Central memory CD8-positive, alpha-beta T cell (primary cell): ENCODE results near the gene NPY1R.

Experiments
- ATAC-seq: fragments of 150-1000 bp; cut with Tn5 transposase; replicated peaks from 2 replicates; pipeline ENCODE4 v1.10.0; 2022; ENCODE audit warnings: mild to moderate bottlenecking, moderate FRiP score, moderate number of reproducible peaks; ENCODE audit not compliant: poor library complexity, severe bottlenecking; ENCODE audit errors: extremely low read depth
- DNase-seq, 2 donors: peaks; one replicate each; pipeline ENCODE4 v3.0.0; 2021; ENCODE audit warnings: low spot score in 2 of 2
- H3K27ac Mint-ChIP-seq: one replicate; pipeline ENCODE4 v1.8.0; 2022; ENCODE audit warnings: low read depth, mild to moderate bottlenecking, moderate library complexity, mixed read lengths
- H3K27me3 Mint-ChIP-seq: one replicate; pipeline ENCODE4 v1.8.0; 2022; ENCODE audit warnings: mixed read lengths
- H3K36me3 Mint-ChIP-seq: one replicate; pipeline ENCODE4 v1.8.0; 2022; ENCODE audit warnings: mild to moderate bottlenecking, moderate library complexity, mixed read lengths; ENCODE audit not compliant: insufficient read depth
- H3K4me1 Mint-ChIP-seq: one replicate; pipeline ENCODE4 v1.8.0; 2022; ENCODE audit warnings: mixed read lengths
- H3K4me3 Mint-ChIP-seq: one replicate; pipeline ENCODE4 v1.8.0; 2022; ENCODE audit warnings: mild to moderate bottlenecking, moderate library complexity, mixed read lengths
- H3K9me3 Mint-ChIP-seq: one replicate; pipeline ENCODE4 v1.8.0; 2022; ENCODE audit warnings: mixed read lengths

NPY1R gene

DNA sequence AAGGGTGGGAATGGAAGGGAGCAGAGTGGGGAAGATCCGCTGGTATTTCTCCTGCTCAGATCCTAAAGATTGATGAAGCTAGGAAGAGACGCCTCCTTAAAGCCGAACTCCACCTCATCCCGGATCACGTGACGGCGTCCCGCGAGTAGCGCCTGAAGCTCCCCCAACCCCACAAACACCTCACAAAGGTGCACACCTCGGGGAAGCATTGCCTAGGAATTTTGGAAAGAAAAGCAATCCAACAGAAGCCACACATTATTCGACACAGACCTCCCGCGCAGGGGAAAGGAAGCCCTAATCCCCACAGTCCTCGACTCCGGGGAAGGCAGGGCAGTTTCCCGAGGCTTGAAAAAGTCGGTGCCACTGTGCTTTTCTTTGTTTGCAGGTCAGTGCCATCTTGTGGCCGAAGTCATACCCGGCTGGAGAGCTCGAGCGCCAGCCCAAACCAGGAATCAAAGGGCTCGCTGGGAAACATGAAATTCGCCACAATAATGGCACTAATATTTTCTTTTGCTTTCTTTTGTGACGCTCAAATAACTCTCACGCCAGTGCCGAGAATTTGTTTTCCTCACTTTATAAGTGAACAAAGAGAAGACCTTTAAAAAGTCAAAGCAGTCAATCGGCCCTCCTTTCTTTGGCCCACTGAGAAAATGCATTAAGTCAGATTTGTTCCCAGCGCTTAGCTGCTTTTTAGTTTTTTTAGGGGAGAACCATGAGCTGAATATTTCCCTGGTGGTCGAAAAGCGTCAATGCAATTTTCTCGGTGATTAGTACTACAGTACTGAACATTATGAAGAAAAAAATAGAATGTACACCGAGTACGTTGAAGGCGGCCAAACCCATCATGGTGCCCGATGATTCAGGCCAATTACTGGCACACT lies at the start of gene NPY1R:
TSS of gene NPY1R (minus strand) at position 71 of the 881 bp plus-strand sequence. CDS start 6,042 bp downstream, outside the sequence.
- ATAC-seq = no peak
- DNase-seq = no peak
- H3K9me3 Mint-ChIP-seq = no peaks in the 10 kb centered on the region

GRCh38 chr4:163380703-163381102 lies 48.3 kb upstream of the NPY1R start:
- Mint-ChIP-seq H3K4me3 (no peak overlapping the region), H3K36me3 (no peaks in the 10 kb centered on the region), H3K27me3 (no peaks in the 10 kb centered on the region), H3K4me1 (no peaks in the 10 kb centered on the region), H3K9me3 (no peaks in the 10 kb centered on the region), H3K27ac (no peak overlapping the region)
- DNase-seq (no peak), ATAC-seq (no peak)

More for the DNA sequence above, at the start of gene NPY1R:
- Mint-ChIP-seq H3K36me3 (no peaks in the 10 kb centered on the region), H3K4me3 (peak within 1 kb of the TSS; percentile 40), H3K4me1 (peaks cover 5% of the 10 kb centered on the region), H3K27me3 (peaks cover 59% of the 10 kb centered on the region), H3K27ac (no peak within 1 kb of the TSS)

DNA sequence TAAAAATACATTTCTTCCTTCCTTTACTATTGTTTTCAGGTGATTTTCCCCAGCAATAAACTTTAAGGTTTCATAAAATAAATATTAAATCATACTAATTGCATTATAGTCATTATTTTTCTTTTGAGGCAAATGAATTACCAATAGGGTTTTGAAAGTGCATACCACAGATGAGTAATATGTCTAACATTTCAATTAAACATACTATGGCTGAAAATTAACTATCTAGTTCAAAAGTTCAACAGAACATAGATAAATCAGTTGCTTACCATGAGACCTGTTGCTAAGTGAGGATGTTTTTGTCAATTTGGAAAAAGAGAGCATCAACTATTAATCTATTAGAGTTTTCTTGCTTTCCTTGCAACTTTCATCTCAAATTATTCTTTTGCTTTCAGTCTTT lies 46.3 kb upstream of the NPY1R start:
- Mint-ChIP-seq H3K27me3 (no peaks in the 10 kb centered on the region), H3K36me3 (no peaks in the 10 kb centered on the region), H3K4me1 (no peaks in the 10 kb centered on the region), H3K9me3 (no peaks in the 10 kb centered on the region), H3K4me3 (no peak overlapping the region), H3K27ac (no peak overlapping the region)
- DNase-seq (no peak), ATAC-seq (no peak)

DNA sequence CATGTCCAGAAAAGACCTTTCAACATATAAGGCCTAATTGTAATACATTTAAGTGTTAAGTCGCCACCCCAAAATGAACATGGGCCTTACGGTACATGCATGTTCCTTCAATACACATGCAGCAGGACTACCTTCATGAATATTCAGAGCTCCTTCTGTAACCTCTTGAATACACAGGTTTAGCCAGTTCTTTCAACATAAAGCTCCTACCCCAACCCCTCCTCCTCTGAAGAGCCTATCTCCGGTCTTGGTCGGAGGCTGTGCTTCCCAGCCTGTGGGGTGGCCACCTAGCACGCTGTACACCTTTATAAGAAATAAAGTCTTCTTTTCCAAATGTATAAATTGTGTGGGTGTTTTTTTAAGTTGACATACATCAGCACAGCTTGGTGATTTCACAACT lies 39.6 kb upstream of the NPY1R start:
- Mint-ChIP-seq H3K4me3 (no peak overlapping the region), H3K36me3 (no peaks in the 10 kb centered on the region), H3K4me1 (no peaks in the 10 kb centered on the region), H3K9me3 (no peaks in the 10 kb centered on the region), H3K27ac (no peak overlapping the region), H3K27me3 (no peaks in the 10 kb centered on the region)
- no peak for ATAC-seq
- no peak for DNase-seq

- H3K4me3 Mint-ChIP-seq = no peak overlapping the region
These were observed 35.3 kb upstream of the NPY1R start for GRCh38 chr4:163367651-163368050.

GRCh38 chr4:163356104-163356503 lies 23.7 kb upstream of the NPY1R start:
- Mint-ChIP-seq H3K4me1 (no peaks in the 10 kb centered on the region), H3K36me3 (no peaks in the 10 kb centered on the region), H3K27ac (no peak overlapping the region), H3K27me3 (no peaks in the 10 kb centered on the region), H3K9me3 (no peaks in the 10 kb centered on the region), H3K4me3 (no peak overlapping the region)
- ATAC-seq (no peak), DNase-seq (no peak)

More at GRCh38 chr4:163367651-163368050, 35.3 kb upstream of the NPY1R start:
- no peaks in the 10 kb centered on the region for H3K36me3 Mint-ChIP-seq
- H3K27ac Mint-ChIP-seq = no peak overlapping the region
- ATAC-seq (no peak), DNase-seq (no peak)
- H3K9me3 Mint-ChIP-seq = no peaks in the 10 kb centered on the region
- H3K27me3 Mint-ChIP-seq = no peaks in the 10 kb centered on the region
- no peaks in the 10 kb centered on the region for H3K4me1 Mint-ChIP-seq

GRCh38 chr4:163353054-163353453 lies 20.7 kb upstream of the NPY1R start:
- Mint-ChIP-seq H3K4me1 (no peaks in the 10 kb centered on the region), H3K36me3 (no peaks in the 10 kb centered on the region), H3K27me3 (no peaks in the 10 kb centered on the region), H3K9me3 (no peaks in the 10 kb centered on the region), H3K27ac (no peak overlapping the region), H3K4me3 (no peak overlapping the region)
- no peak for DNase-seq
- no peak for ATAC-seq

DNA sequence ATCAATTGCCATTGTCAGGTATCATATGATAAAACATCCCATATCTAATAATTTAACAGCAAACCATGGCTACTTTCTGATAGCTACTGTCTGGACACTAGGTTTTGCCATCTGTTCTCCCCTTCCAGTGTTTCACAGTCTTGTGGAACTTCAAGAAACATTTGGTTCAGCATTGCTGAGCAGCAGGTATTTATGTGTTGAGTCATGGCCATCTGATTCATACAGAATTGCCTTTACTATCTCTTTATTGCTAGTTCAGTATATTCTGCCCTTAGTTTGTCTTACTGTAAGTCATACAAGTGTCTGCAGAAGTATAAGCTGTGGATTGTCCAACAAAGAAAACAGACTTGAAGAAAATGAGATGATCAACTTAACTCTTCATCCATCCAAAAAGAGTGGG lies 18.3 kb upstream of the NPY1R start:
- no peak overlapping the region for H3K27ac Mint-ChIP-seq
- H3K9me3 Mint-ChIP-seq = no peaks in the 10 kb centered on the region
- no peaks in the 10 kb centered on the region for H3K4me1 Mint-ChIP-seq
- DNase-seq = no peak
- no peak overlapping the region for H3K4me3 Mint-ChIP-seq
- peaks cover 10% of the 10 kb centered on the region for H3K27me3 Mint-ChIP-seq
- ATAC-seq = no peak
- no peaks in the 10 kb centered on the region for H3K36me3 Mint-ChIP-seq

DNA sequence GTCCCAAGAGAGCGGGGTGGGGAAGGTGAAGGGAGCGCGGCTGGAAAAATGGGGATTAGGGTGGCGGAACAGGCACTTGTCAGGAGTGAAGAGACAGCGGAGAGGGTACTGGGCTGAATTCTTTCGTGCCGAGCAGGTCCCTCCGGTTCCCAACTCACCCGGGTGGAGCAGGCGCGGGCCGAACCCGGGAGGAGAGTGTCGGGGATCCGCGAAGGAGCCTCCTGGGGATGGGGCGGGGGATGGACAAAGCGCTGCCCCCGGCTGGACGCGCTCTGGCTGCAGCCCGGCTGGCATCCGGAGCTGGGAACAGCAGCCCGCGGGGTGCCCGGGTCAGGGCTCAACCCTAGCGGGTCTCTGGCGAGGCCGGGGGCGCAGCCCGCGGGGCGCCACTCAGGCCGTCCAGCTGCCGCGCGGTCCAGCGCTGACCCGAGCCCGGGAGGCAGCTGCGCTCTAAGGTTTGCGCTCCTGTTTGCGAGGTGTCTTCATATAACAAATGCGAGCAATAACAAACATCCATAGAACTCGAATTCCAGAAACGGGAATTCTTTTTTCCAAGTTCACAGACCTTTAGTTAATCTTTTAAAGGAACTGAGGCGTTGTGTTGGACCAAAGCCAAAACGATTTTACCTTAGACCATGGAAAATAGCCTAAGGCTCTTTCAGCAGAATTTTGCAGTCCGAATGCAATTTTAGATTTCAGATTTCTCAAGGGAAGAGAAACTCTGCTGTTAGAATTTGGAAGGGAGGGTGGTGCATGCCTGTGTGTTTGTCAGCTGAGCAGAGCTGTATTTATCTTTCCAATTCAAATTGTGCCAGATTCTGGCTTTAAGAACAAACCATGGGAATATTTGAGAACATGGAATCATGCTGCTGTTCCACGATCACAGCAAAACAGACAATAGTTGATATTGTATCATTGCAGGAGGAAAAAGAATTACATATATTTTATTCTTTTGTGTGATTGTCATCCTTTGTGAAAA lies 12.0 kb upstream of the NPY1R start:
- H3K9me3 Mint-ChIP-seq = no peaks in the 10 kb centered on the region
- no peak overlapping the region for H3K4me3 Mint-ChIP-seq
- peaks cover 25% of the 10 kb centered on the region for H3K27me3 Mint-ChIP-seq
- H3K4me1 Mint-ChIP-seq = no peaks in the 10 kb centered on the region
- DNase-seq (no peak), ATAC-seq (no peak)
- H3K27ac Mint-ChIP-seq = no peak overlapping the region
- no peaks in the 10 kb centered on the region for H3K36me3 Mint-ChIP-seq

DNA sequence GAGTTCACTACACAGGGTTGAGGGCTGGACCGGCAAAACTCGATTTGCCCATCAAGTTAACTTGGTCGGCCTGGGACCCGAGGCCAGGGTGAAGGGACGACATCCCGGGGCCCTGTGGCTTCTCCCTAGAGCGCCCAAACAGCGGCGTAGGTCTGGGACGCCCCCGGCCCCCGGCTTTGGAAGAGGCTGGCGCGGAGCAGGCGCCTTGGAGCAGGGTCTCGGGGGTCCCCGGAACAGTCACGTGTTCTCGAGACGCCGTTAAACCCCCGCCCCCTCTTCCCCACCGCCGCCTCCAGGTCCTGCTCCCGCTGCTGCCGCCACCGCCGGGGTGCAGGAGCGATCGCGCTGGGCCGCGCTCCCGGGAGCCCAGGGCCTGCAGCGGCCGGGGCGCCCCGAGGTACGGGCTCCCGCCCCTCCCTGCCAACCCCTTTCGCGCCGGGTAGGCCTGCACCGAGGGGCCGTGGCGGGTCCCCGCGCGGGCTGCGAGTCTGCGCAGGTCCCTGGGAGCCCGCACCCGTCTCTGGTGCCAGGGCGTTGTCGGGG lies 11.3 kb upstream of the NPY1R start, which contains the start of gene NPY5R:
TSS of gene NPY5R (plus strand) at position 289 of the 543 bp plus-strand sequence. CDS start 6,382 bp downstream, outside the sequence.
- Mint-ChIP-seq H3K27me3 (peaks cover 25% of the 10 kb centered on the region), H3K4me3 (no peak within 1 kb of the TSS), H3K27ac (no peak within 1 kb of the TSS), H3K9me3 (no peaks in the 10 kb centered on the region), H3K36me3 (no peaks in the 10 kb centered on the region), H3K4me1 (no peaks in the 10 kb centered on the region)
- no peak for DNase-seq
- ATAC-seq = no peak

GRCh38 chr4:163335384-163335783 lies 3.0 kb upstream of the NPY1R start:
- DNase-seq (no peak), ATAC-seq (no peak)
- Mint-ChIP-seq H3K9me3 (no peaks in the 10 kb centered on the region), H3K36me3 (no peaks in the 10 kb centered on the region), H3K4me1 (peaks cover 5% of the 10 kb centered on the region), H3K27me3 (peaks cover 54% of the 10 kb centered on the region), H3K4me3 (no peak overlapping the region), H3K27ac (no peak overlapping the region)

DNA sequence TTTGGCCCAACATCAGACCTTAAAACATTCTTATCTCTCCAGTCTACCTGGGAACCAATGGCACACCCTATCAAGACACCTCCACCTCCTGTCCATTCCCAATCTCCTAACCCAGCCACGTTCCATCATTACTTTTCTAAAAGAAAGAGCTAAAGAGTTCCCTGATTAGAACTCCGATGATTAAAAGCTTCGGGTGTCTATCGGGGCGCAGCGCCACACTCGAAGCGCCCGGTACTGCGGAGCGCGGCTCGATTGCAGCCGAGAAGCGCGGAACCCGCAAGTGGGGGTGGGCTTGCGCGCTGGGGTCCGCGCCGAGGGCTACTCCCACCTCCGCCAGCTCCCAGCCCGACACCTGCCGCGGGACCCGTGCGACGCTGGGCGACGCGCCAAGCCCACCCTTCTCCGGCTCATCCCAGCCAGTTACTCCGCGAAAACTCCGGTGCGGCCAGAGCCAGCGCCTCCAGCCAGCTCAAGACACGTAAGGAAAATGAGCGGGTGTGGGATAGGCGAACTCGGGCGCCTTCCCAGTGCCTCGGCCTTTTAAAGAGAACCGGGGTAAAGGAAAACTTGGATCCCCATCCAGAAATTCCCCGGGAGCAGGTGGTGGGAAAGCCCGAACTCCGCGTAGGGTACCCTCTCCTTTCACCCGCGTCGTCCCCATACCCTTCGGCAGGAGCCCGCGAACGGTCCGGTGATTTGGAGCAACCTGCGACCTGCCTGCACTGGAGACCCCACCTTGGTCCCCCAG lies 593 bp downstream of the NPY1R start:
- Mint-ChIP-seq H3K27me3 (peaks cover 51% of the 10 kb centered on the region), H3K4me1 (peaks cover 5% of the 10 kb centered on the region), H3K9me3 (no peaks in the 10 kb centered on the region), H3K27ac (no peak overlapping the region), H3K4me3 (no peak overlapping the region), H3K36me3 (no peaks in the 10 kb centered on the region)
- DNase-seq (no peak), ATAC-seq (no peak)
